Endodermal cell (in vitro differentiated cells): ENCODE results near the gene TBCE. TPM values are rescaled to one million over a fixed set of nuclear protein-coding genes. Genes with fewer than 3 reads are reported as not detected.

Experiments used
- DNase-seq: peaks from one replicate; pipeline ENCODE4 v3.0.0-alpha.2; 2017
- H3K27ac ChIP-seq: 2 replicates; pipeline ENCODE4 v1.5.1; 2013; ENCODE audit warnings: mild to moderate bottlenecking, low read depth, low read length, moderate library complexity
- H3K27me3 ChIP-seq: 2 replicates; pipeline ENCODE4 v1.6.1; 2013; ENCODE audit warnings: mild to moderate bottlenecking, low read length, moderate library complexity; ENCODE audit not compliant: insufficient read depth, control insufficient read depth, poor library complexity, severe bottlenecking
- H3K36me3 ChIP-seq: 2 replicates; pipeline ENCODE4 v1.7.0; 2013; ENCODE audit warnings: mild to moderate bottlenecking, low read length, moderate library complexity; ENCODE audit not compliant: control insufficient read depth, insufficient read depth
- H3K4me1 ChIP-seq: one replicate; pipeline ENCODE4 v1.7.0; 2013; ENCODE audit warnings: low read length; ENCODE audit not compliant: control insufficient read depth, insufficient read depth
- H3K4me3 ChIP-seq: 2 replicates; pipeline ENCODE4 v1.5.1; 2013; ENCODE audit warnings: mild to moderate bottlenecking, low read length, moderate library complexity
- H3K9ac ChIP-seq: 2 replicates; pipeline ENCODE4 v1.6.1; 2013; ENCODE audit warnings: mild to moderate bottlenecking, low read length, moderate library complexity; ENCODE audit not compliant: poor library complexity, severe bottlenecking; ENCODE audit errors: extremely low read depth
- H3K9me3 ChIP-seq: 2 replicates; pipeline ENCODE4 v1.6.1; 2013; ENCODE audit warnings: mild to moderate bottlenecking, low read length, moderate library complexity; ENCODE audit not compliant: control insufficient read depth
- H3K27ac Mint-ChIP-seq: 2 replicates; pipeline ENCODE4 v1.8.0; 2020; ENCODE audit warnings: mixed read lengths
- H3K27me3 Mint-ChIP-seq: 2 replicates; pipeline ENCODE4 v1.8.0; 2021; ENCODE audit warnings: mild to moderate bottlenecking, mixed read lengths; ENCODE audit not compliant: insufficient read depth
- H3K36me3 Mint-ChIP-seq: 2 replicates; pipeline ENCODE4 v1.8.0; 2020; ENCODE audit warnings: low read depth, mixed read lengths
- H3K4me1 Mint-ChIP-seq: 2 replicates; pipeline ENCODE4 v1.8.0; 2020; ENCODE audit warnings: mixed read lengths
- H3K4me3 Mint-ChIP-seq: 2 replicates; pipeline ENCODE4 v1.8.0; 2020; ENCODE audit warnings: mild to moderate bottlenecking, moderate library complexity, mixed read lengths
- H3K9me3 Mint-ChIP-seq: 2 replicates; pipeline ENCODE4 v1.8.0; 2020; ENCODE audit warnings: mild to moderate bottlenecking, mixed read lengths
- WGBS, 2 experiments: methylation state at CpG; one replicate each; pipeline versions ENCODE4 v1.1.5 to v1.1.7; 2013; ENCODE audit warnings: missing lambda C conversion rate in 2 of 2, mixed read lengths in 1 of 2; ENCODE audit not compliant: insufficient coverage in 1 of 2, insufficient read length in 1 of 2; 5-methylcytosine and 5-hydroxymethylcytosine counted together
- total RNA-seq, 2 donors: library from RNA; stranded (reverse); fragmentation: NEBNext Ultra II Directional in 1 of 2; extraction: Animal tissue kit (Norgen Biotek cat#: 25700) in 1 of 2; gene quantifications; 2 replicates in 1 of 2; 3 replicates in 1 of 2; pipeline ENCODE4 v1.2.1, GENCODE V29; 2021
- TF ChIP-seq, protein P1 (sequence below): fragments of 200-600 bp; sonication (generic); conservative IDR thresholded peaks from 2 replicates; pipeline ENCODE4 v1.5.0; 2021; ENCODE audit warnings: antibody characterized with exemption, mild to moderate bottlenecking

TBCE gene
- total RNA-seq, 2 donors from 2014 or later, result 31.8 to 33.3 TPM

- Histone ChIP-seq H3K27me3 (no peaks in the 10 kb centered on the region), H3K4me1 (no peaks in the 10 kb centered on the region), H3K27ac (no peak overlapping the region), H3K9ac (no peak overlapping the region), H3K9me3 (no peaks in the 10 kb centered on the region), H3K36me3 (peaks cover 13% of the 10 kb centered on the region), H3K4me3 (no peak overlapping the region)
- TF ChIP-seq, protein P1, sequence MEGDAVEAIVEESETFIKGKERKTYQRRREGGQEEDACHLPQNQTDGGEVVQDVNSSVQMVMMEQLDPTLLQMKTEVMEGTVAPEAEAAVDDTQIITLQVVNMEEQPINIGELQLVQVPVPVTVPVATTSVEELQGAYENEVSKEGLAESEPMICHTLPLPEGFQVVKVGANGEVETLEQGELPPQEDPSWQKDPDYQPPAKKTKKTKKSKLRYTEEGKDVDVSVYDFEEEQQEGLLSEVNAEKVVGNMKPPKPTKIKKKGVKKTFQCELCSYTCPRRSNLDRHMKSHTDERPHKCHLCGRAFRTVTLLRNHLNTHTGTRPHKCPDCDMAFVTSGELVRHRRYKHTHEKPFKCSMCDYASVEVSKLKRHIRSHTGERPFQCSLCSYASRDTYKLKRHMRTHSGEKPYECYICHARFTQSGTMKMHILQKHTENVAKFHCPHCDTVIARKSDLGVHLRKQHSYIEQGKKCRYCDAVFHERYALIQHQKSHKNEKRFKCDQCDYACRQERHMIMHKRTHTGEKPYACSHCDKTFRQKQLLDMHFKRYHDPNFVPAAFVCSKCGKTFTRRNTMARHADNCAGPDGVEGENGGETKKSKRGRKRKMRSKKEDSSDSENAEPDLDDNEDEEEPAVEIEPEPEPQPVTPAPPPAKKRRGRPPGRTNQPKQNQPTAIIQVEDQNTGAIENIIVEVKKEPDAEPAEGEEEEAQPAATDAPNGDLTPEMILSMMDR, result no peak
- DNase-seq, result no peak
- Mint-ChIP-seq H3K36me3 (peaks cover 19% of the 10 kb centered on the region), H3K27ac (no peak overlapping the region), H3K4me3 (no peak overlapping the region), H3K27me3 (no peaks in the 10 kb centered on the region), H3K4me1 (peaks cover 18% of the 10 kb centered on the region), H3K9me3 (no peaks in the 10 kb centered on the region)
- 86 to 91% methylated on average over 3 to 4 of the region's 4 CpGs for WGBS, 2 experiments
Measured at GRCh38 chr1:235427447-235427846, 60.2 kb downstream of the TBCE start.

DNA sequence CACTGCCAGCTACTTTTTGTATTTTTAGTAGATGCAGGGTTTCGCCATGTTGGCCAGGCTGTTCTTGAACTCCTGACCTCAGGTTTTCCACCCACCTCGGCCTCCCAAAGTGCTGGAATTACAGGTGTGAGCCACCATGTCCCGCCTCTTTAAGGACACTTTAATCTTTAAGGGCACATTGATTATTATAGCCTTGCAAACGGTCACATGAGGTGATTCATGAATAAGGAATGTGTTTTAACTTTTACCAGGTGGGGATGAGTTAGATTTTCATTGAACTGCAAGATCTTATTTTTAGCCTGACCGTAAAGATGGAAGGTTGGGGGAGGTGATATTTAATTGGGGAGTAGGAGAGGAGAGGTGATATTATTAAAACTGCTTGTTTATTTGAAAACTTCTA, 61.9 kb downstream of the TBCE start:
- H3K9me3 Mint-ChIP-seq, result no peaks in the 10 kb centered on the region
- no peak overlapping the region for H3K4me3 Mint-ChIP-seq
- no peak for DNase-seq
- no peak overlapping the region for H3K27ac Mint-ChIP-seq
- H3K4me1 ChIP-seq, result no peaks in the 10 kb centered on the region
- H3K27ac ChIP-seq, result no peak overlapping the region
- WGBS, 2 experiments, result 93 to 95% methylated on average over 5 of the region's 5 CpGs
- H3K9me3 ChIP-seq, result no peaks in the 10 kb centered on the region
- no peak overlapping the region for H3K4me3 ChIP-seq
- H3K36me3 ChIP-seq, result peaks cover 21% of the 10 kb centered on the region
- TF ChIP-seq, protein P1, result no peak
- H3K4me1 Mint-ChIP-seq, result peaks cover 2% of the 10 kb centered on the region
- no peaks in the 10 kb centered on the region for H3K27me3 ChIP-seq
- peaks cover 31% of the 10 kb centered on the region for H3K36me3 Mint-ChIP-seq
- no peak overlapping the region for H3K9ac ChIP-seq
- no peaks in the 10 kb centered on the region for H3K27me3 Mint-ChIP-seq

- Histone ChIP-seq H3K27me3 (no peaks in the 10 kb centered on the region), H3K27ac (no peak overlapping the region), H3K9ac (no peak overlapping the region), H3K4me1 (no peaks in the 10 kb centered on the region), H3K36me3 (peaks cover 33% of the 10 kb centered on the region), H3K9me3 (no peaks in the 10 kb centered on the region), H3K4me3 (no peak overlapping the region)
- 94 to 99% methylated on average over 6 of the region's 6 CpGs for WGBS, 2 experiments
- no peak overlapping the region for H3K27ac Mint-ChIP-seq
- H3K4me1 Mint-ChIP-seq, result no peaks in the 10 kb centered on the region
- no peak for DNase-seq
- TF ChIP-seq, protein P1, result no peak
- H3K9me3 Mint-ChIP-seq, result no peaks in the 10 kb centered on the region
- H3K27me3 Mint-ChIP-seq, result no peaks in the 10 kb centered on the region
- H3K36me3 Mint-ChIP-seq, result peaks cover 38% of the 10 kb centered on the region
- H3K4me3 Mint-ChIP-seq, result no peak overlapping the region
Measured at GRCh38 chr1:235430991-235431390, 63.8 kb downstream of the TBCE start.
